ENCODE measurements around the gene RNF169. TPM values are rescaled to one million over a fixed set of nuclear protein-coding genes. Genes with fewer than 3 reads are reported as not detected.
A peak's percentile ranks its signal among the peaks of the same experiment; 100 is the strongest.

RNF169 gene
- total and polyA plus RNA-seq, 2 of the 13 experiments (the other 11 are each of a cell fraction or from before 2014, with no cell fraction given): 5.3 to 14.2 TPM

GRCh38 chr11:74818283-74818946, 69.8 kb downstream of the RNF169 start:
- no peak for FAIRE-seq
- Histone ChIP-seq H4K20me1 (ENCODE audit: insufficient read depth, low read length) (no peaks in the 10 kb centered on the region), H2AFZ (ENCODE audit: low read length) (no peak overlapping the region), H3K27me3 (ENCODE audit: control insufficient read depth in 1 of 2, insufficient read depth in 2 of 2, low read length in 2 of 2) (no peaks in the 10 kb centered on the region), H3K9ac (ENCODE audit: insufficient read depth, low read depth, low read length) (no peak overlapping the region), H3K36me3 (replicated peaks in 1 of 2; ENCODE audit: control insufficient read depth in 1 of 2, insufficient read depth in 2 of 2, low read length in 2 of 2) (peaks cover 11 to 55% of the 10 kb centered on the region in 2 experiments), H3K9me3 (ENCODE audit: low read length) (no peaks in the 10 kb centered on the region), H3K27ac (ENCODE audit: extremely low read length, insufficient read depth, low read length) (no peak overlapping the region), H3K4me2 (ENCODE audit: low read depth, low read length) (no peak overlapping the region), H3K4me1 (ENCODE audit: insufficient read depth, low read length) (peaks cover 22% of the 10 kb centered on the region), H3K4me3 (replicated peaks in 1 of 3; ENCODE audit: insufficient read depth in 1 of 3, low read depth in 2 of 3, low read length in 3 of 3) (no peak overlapping the region), H3K79me2 (ENCODE audit: insufficient read depth, low read length) (no peaks in the 10 kb centered on the region)
- no peak for ATAC-seq
- ChIA-PET CTCF (ENCODE audit: low intra/inter-chr PET ratio, low total read pairs) (no interaction called here), POLR2A (no interaction called here)
- WGBS (ENCODE audit: low lambda C conversion rate): 82% methylated on average over 3 of the region's 3 CpGs
- in situ Hi-C loops (cut with HindIII; ENCODE audit: extremely low pct_ligation_motif_present, low pct_unique_long_range_greater_than_20kb) (no loop called here), intact Hi-C loops (cut with micrococcal nuclease; ENCODE audit: unreplicated experiment) (no loop called here)
- TF ChIP-seq ZNF121 (CRISPR knock-in tag; IDR thresholded peaks at IDR 0.05): peak; percentile 41; the same call in 1 of the 2 replicates
- TF ChIP-seq ZSCAN9 (CRISPR knock-in tag; IDR thresholded peaks at IDR 0.05; ENCODE audit: borderline replicate concordance): no peak
- DNase-seq (ENCODE audit: low spot score): no peak
- BruUV-seq (replicated peaks): no TSS peak

GRCh38 chr11:74819400-74819799, 70.8 kb downstream of the RNF169 start:
- ChIA-PET POLR2A (no interaction called here), CTCF (ENCODE audit: low intra/inter-chr PET ratio, low total read pairs) (no interaction called here)
- no peak for TF ChIP-seq ZGPAT (CRISPR knock-in tag; IDR thresholded peaks at IDR 0.05)
- TF ChIP-seq TEAD3 (CRISPR knock-in tag; optimal IDR thresholded peaks at IDR 0.05; ENCODE audit: borderline replicate concordance): peak; percentile 55
- FAIRE-seq (peak; percentile 72), DNase-seq (ENCODE audit: low spot score) (peak; percentile 56), ATAC-seq (peak; percentile 84)
- Histone ChIP-seq H3K27me3 (ENCODE audit: control insufficient read depth in 1 of 2, insufficient read depth in 2 of 2, low read length in 2 of 2) (no peaks in the 10 kb centered on the region), H4K20me1 (ENCODE audit: insufficient read depth, low read length) (no peaks in the 10 kb centered on the region), H3K4me2 (ENCODE audit: low read depth, low read length) (no peak overlapping the region), H3K4me1 (ENCODE audit: insufficient read depth, low read length) (peaks cover 22% of the 10 kb centered on the region), H3K9me3 (ENCODE audit: low read length) (peaks cover 4% of the 10 kb centered on the region; the same call in 1 of the 2 replicates), H3K9ac (ENCODE audit: insufficient read depth, low read depth, low read length) (no peak overlapping the region), H3K79me2 (ENCODE audit: insufficient read depth, low read length) (no peaks in the 10 kb centered on the region), H2AFZ (ENCODE audit: low read length) (no peak overlapping the region), H3K36me3 (replicated peaks in 1 of 2; ENCODE audit: control insufficient read depth in 1 of 2, insufficient read depth in 2 of 2, low read length in 2 of 2) (peaks cover 10 to 51% of the 10 kb centered on the region in 2 experiments), H3K27ac (ENCODE audit: extremely low read length, insufficient read depth, low read length) (no peak overlapping the region), H3K4me3 (replicated peaks in 1 of 3; ENCODE audit: insufficient read depth in 1 of 3, low read depth in 2 of 3, low read length in 3 of 3) (no peak overlapping the region)
- WGBS (ENCODE audit: low lambda C conversion rate): 97% methylated on average over 1 of the region's 1 CpG
- in situ Hi-C loops (cut with HindIII; ENCODE audit: extremely low pct_ligation_motif_present, low pct_unique_long_range_greater_than_20kb): no loop called here
- intact Hi-C loops (cut with micrococcal nuclease; ENCODE audit: unreplicated experiment): no loop called here
- BruUV-seq (replicated peaks): no TSS peak

All from HepG2 (cell line).